OCI-LY7 (cell line): ENCODE data around the gene FAM83D. TPM values are rescaled to one million over a fixed set of nuclear protein-coding genes. Genes with fewer than 3 reads are reported as not detected.

Experiments used
- BruUV-seq: library from RNA; stranded (reverse); fragments of 400-500 nt; replicated peaks from 2 replicates; lab custom pipeline; 2021; lab: Mats Ljungman, UMichigan
- CTCF ChIA-PET: fragments of 300-600 bp; sonication (Branson Sonifier 250); formaldehyde crosslinking; loops from one replicate; lab custom pipeline; 2022; ENCODE audit warnings: antibody characterized with exemption; ENCODE audit not compliant: unreplicated experiment; lab: Charles Lee
- POLR2A ChIA-PET: fragments of 300-600 bp; sonication (Branson Sonifier 250); formaldehyde crosslinking; loops from one replicate; lab custom pipeline; 2022; ENCODE audit warnings: antibody characterized with exemption; lab: Charles Lee
- DNase-seq: peaks from one replicate; pipeline ENCODE4 v3.0.0-alpha.2; 2015; ENCODE audit warnings: low spot score
- H2AFZ ChIP-seq: fragments of 200-600 bp; sonication (generic), shearing (Covaris generic); 2 replicates; pipeline ENCODE4 v1.6.1; 2014; ENCODE audit warnings: mild to moderate bottlenecking, antibody characterized with exemption, low read length, moderate library complexity
- H3K27ac ChIP-seq: fragments of 200-600 bp; sonication (generic); 2 replicates; pipeline ENCODE4 v1.5.1; 2014; ENCODE audit warnings: mixed run types, low read depth, mild to moderate bottlenecking, moderate library complexity, low read length, inconsistent platforms; ENCODE audit not compliant: poor library complexity, severe bottlenecking
- H3K36me3 ChIP-seq: fragments of 200-600 bp; sonication (generic); 2 replicates; pipeline ENCODE4 v1.6.1; 2014; ENCODE audit warnings: mild to moderate bottlenecking, antibody characterized with exemption, low read length, moderate library complexity, mixed read lengths; ENCODE audit not compliant: insufficient read depth
- H3K4me1 ChIP-seq: fragments of 200-600 bp; sonication (generic); 2 replicates; pipeline ENCODE4 v1.5.1; 2014; ENCODE audit warnings: mild to moderate bottlenecking, low read length; ENCODE audit not compliant: insufficient read depth, poor library complexity, severe bottlenecking
- H3K4me2 ChIP-seq: fragments of 200-600 bp; sonication (generic); 2 replicates; pipeline ENCODE4 v1.6.1; 2014; ENCODE audit warnings: mild to moderate bottlenecking, low read length
- H3K4me3 ChIP-seq: fragments of 200-600 bp; sonication (generic); 2 replicates; pipeline ENCODE4 v1.5.1; 2014; ENCODE audit warnings: mild to moderate bottlenecking, low read depth, low read length; ENCODE audit not compliant: poor library complexity, severe bottlenecking
- H3K79me2 ChIP-seq: fragments of 200-600 bp; sonication (generic); 2 replicates; pipeline ENCODE4 v1.6.1; 2016; ENCODE audit warnings: low read depth, mild to moderate bottlenecking, low read length, moderate library complexity, mixed read lengths; ENCODE audit not compliant: insufficient read depth
- H3K9me2 ChIP-seq: fragments of 200-600 bp; sonication (generic); 2 replicates; pipeline ENCODE4 v1.6.1; 2016; ENCODE audit warnings: mild to moderate bottlenecking, low read length, mixed read lengths; ENCODE audit not compliant: insufficient read depth
- H3K9me3 ChIP-seq: fragments of 200-600 bp; sonication (generic); 2 replicates; pipeline ENCODE4 v1.6.1; 2014; ENCODE audit warnings: mild to moderate bottlenecking, mixed run types, low read length, mixed read lengths
- H4K20me1 ChIP-seq: fragments of 200-600 bp; sonication (generic); 2 replicates; pipeline ENCODE4 v1.6.1; 2014; ENCODE audit warnings: mild to moderate bottlenecking, antibody characterized with exemption, low read length, moderate library complexity, mixed read lengths; ENCODE audit not compliant: insufficient read depth
- CTCF ChIP-seq: fragments of 200-600 bp; sonication (generic); conservative IDR thresholded peaks from 2 replicates; pipeline ENCODE4 v1.5.1; 2014; ENCODE audit warnings: mild to moderate bottlenecking, antibody characterized with exemption, low read length, moderate library complexity, mixed read lengths
- EZH2phosphoT487 ChIP-seq: fragments of 200-600 bp; sonication (generic); IDR thresholded peaks from 2 replicates; pipeline ENCODE4 v1.6.1; 2018; ENCODE audit warnings: low read depth, borderline replicate concordance, mild to moderate bottlenecking, mixed run types, antibody characterized with exemption, low read length, moderate library complexity, mixed read lengths
- intact Hi-C: fragments of 100-400 bp; cut with micrococcal nuclease; formaldehyde crosslinking; loops from one replicate; pipeline ENCODE4 v1.10.0; 2022; ENCODE audit not compliant: unreplicated experiment
- total RNA-seq, 2 experiments: library from RNA; depleted of rRNA in 1 of 2; stranded (reverse); fragments of >200 nt in 1 of 2; shearing (Covaris generic) in 1 of 2; gene quantifications; 2 replicates each; pipeline ENCODE4 v1.2.3, GENCODE V29; 2014 to 2022

FAM83D gene
- total RNA-seq, 2 experiments from 2014 or later = 32.6 to 48.2 TPM

GRCh38 chr20:38935967-38936407, 9.8 kb downstream of the FAM83D start:
- no peaks in the 10 kb centered on the region for H3K9me3 ChIP-seq
- intact Hi-C loops = no loop called here
- no peak for DNase-seq
- no peak overlapping the region for H3K4me2 ChIP-seq
- peaks cover 98% of the 10 kb centered on the region for H3K36me3 ChIP-seq
- BruUV-seq = no TSS peak
- H3K27ac ChIP-seq = no peak overlapping the region
- H3K79me2 ChIP-seq = peaks cover 100% of the 10 kb centered on the region
- ChIA-PET CTCF (no interaction called here), POLR2A (interaction anchor here (0.7 kb wide), 1 partner anchor 67 kb away, joined by 3 read pairs; no protein-coding TSS in a partner anchor)
- no peak overlapping the region for H3K4me3 ChIP-seq
- no peak for TF ChIP-seq CTCF
- TF ChIP-seq EZH2phosphoT487 = no peak
- H2AFZ ChIP-seq = no peak overlapping the region
- H3K4me1 ChIP-seq = peaks cover 23% of the 10 kb centered on the region
- H3K9me2 ChIP-seq = no peaks in the 10 kb centered on the region
- H4K20me1 ChIP-seq = peaks cover 68% of the 10 kb centered on the region

GRCh38 chr20:38937000-38937399, 10.8 kb downstream of the FAM83D start:
- Histone ChIP-seq H2AFZ (no peak overlapping the region), H3K9me2 (no peaks in the 10 kb centered on the region), H3K4me2 (no peak overlapping the region), H3K4me3 (no peak overlapping the region), H3K9me3 (no peaks in the 10 kb centered on the region), H4K20me1 (peaks cover 60% of the 10 kb centered on the region), H3K79me2 (peaks cover 96% of the 10 kb centered on the region), H3K27ac (no peak overlapping the region), H3K36me3 (peaks cover 98% of the 10 kb centered on the region), H3K4me1 (peaks cover 14% of the 10 kb centered on the region)
- BruUV-seq = no TSS peak
- TF ChIP-seq CTCF = no peak
- no peak for TF ChIP-seq EZH2phosphoT487
- ChIA-PET POLR2A (no interaction called here), CTCF (no interaction called here)
- intact Hi-C loops = no loop called here
- DNase-seq = no peak

- no peak for DNase-seq
- no peaks in the 10 kb centered on the region for H3K9me2 ChIP-seq
- peaks cover 4% of the 10 kb centered on the region for H3K4me1 ChIP-seq
- POLR2A ChIA-PET = interaction anchor here (0.5 kb wide), 1 partner anchor 138 kb away, joined by 3 read pairs; no protein-coding TSS in a partner anchor
- H4K20me1 ChIP-seq = peaks cover 51% of the 10 kb centered on the region
- H3K4me3 ChIP-seq = no peak overlapping the region
- no peak overlapping the region for H2AFZ ChIP-seq
- H3K9me3 ChIP-seq = no peaks in the 10 kb centered on the region
- H3K79me2 ChIP-seq = peaks cover 86% of the 10 kb centered on the region
- no TSS peak for BruUV-seq
- H3K27ac ChIP-seq = no peak overlapping the region
- no peak overlapping the region for H3K4me2 ChIP-seq
- peaks cover 99% of the 10 kb centered on the region for H3K36me3 ChIP-seq
- TF ChIP-seq EZH2phosphoT487 (no peak), CTCF (no peak)
- intact Hi-C loops = no loop called here
- CTCF ChIA-PET = no interaction called here
These were observed 11.8 kb downstream of the FAM83D start for GRCh38 chr20:38937978-38938473.
